K562 (cell line): ENCODE measurements around the gene NRP1.

ENCODE experiments used
- EGR1 ChIP-seq: fragments of 450-650 bp; conservative IDR thresholded peaks from 2 replicates; pipeline ENCODE4 v1.6.1; 2017; ENCODE audit warnings: mild to moderate bottlenecking
- FOXA1 ChIP-seq: fragments of 450-650 bp; IDR thresholded peaks from 2 replicates; pipeline ENCODE4 v1.6.1; 2016; ENCODE audit warnings: mild to moderate bottlenecking, borderline replicate concordance
- NCOA4 ChIP-seq: fragments of 450-650 bp; IDR thresholded peaks from 2 replicates; pipeline ENCODE4 v1.6.1; 2018; ENCODE audit warnings: mild to moderate bottlenecking; ENCODE audit not compliant: partially characterized antibody
- SIX5 ChIP-seq, 2 experiments: IDR thresholded peaks; 2 replicates each; pipeline ENCODE4 v1.6.1; 2011; ENCODE audit warnings: low read length in 2 of 2, borderline replicate concordance in 1 of 2, low read depth in 1 of 2, mild to moderate bottlenecking in 1 of 2, moderate library complexity in 1 of 2; ENCODE audit not compliant: insufficient read depth in 1 of 2
- SMARCC2 ChIP-seq: fragments of 450-650 bp; IDR thresholded peaks from 2 replicates; pipeline ENCODE4 v1.6.1; 2017; ENCODE audit warnings: antibody characterized with exemption, moderate library complexity, mild to moderate bottlenecking, low read depth
- TCF7 ChIP-seq: sonication (generic); IDR thresholded peaks from 2 replicates; pipeline ENCODE4 v1.6.1; 2016; ENCODE audit warnings: antibody characterized with exemption, borderline replicate concordance
- TF ChIP-seq, protein P1 (sequence below), 2 experiments: fragments of 450-650 bp; formaldehyde crosslinking in 1 of 2; IDR thresholded peaks; 2 replicates each; pipeline versions ENCODE4 v1.4.0 to v1.6.1; 2014 to 2020; ENCODE audit warnings: mild to moderate bottlenecking in 2 of 2, borderline replicate concordance in 1 of 2, low read depth in 1 of 2

DNA sequence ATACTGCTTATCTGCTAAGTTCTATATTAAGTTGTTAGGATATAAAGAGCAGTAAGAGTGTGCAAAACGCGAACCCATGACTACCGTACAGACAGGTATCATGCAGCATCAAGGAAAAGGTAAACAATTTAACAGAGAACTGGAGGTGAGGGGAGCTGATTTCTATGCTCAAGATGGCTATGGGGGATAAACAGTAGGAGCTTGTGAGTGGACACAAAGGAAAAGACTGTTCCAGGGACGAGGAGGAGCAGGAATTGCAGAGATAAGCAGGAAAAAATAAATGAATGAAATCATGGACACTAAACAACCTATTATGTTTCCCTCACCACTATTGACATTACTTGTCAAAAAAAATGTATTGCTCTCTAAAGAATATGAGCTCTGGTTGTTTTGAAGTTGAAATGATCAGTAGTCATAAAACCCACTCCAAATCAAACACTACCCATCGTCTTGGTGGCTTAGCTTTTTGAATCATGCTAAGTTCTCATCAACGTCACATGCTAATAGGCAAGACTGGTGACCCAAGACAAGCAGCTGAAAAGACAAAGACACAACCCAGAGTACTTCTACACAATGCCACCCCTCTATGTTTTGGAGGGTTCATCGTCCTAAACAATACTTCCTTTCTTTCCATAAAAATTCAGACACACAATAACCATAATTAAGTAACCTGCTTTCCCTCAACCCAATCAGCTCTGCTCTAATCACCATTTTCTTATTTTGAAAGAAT lies 102.7 kb downstream of the NRP1 start:
- TF ChIP-seq, protein P1, sequence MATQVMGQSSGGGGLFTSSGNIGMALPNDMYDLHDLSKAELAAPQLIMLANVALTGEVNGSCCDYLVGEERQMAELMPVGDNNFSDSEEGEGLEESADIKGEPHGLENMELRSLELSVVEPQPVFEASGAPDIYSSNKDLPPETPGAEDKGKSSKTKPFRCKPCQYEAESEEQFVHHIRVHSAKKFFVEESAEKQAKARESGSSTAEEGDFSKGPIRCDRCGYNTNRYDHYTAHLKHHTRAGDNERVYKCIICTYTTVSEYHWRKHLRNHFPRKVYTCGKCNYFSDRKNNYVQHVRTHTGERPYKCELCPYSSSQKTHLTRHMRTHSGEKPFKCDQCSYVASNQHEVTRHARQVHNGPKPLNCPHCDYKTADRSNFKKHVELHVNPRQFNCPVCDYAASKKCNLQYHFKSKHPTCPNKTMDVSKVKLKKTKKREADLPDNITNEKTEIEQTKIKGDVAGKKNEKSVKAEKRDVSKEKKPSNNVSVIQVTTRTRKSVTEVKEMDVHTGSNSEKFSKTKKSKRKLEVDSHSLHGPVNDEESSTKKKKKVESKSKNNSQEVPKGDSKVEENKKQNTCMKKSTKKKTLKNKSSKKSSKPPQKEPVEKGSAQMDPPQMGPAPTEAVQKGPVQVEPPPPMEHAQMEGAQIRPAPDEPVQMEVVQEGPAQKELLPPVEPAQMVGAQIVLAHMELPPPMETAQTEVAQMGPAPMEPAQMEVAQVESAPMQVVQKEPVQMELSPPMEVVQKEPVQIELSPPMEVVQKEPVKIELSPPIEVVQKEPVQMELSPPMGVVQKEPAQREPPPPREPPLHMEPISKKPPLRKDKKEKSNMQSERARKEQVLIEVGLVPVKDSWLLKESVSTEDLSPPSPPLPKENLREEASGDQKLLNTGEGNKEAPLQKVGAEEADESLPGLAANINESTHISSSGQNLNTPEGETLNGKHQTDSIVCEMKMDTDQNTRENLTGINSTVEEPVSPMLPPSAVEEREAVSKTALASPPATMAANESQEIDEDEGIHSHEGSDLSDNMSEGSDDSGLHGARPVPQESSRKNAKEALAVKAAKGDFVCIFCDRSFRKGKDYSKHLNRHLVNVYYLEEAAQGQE (IDR thresholded peaks at IDR 0.05; ENCODE audit: borderline replicate concordance), result no peak
- TF ChIP-seq, protein P1 (CRISPR knock-in tag; IDR thresholded peaks at IDR 0.05; ENCODE audit: low read depth), result no peak
- TF ChIP-seq SIX5 (IDR thresholded peaks at IDR 0.05; ENCODE audit: borderline replicate concordance in 1 of 2, insufficient read depth in 1 of 2, low read depth in 1 of 2, low read length in 2 of 2) (no peak), NCOA4 (no peak), SMARCC2 (no peak), TCF7 (no peak), FOXA1 (no peak), EGR1 (no peak)
